GM10248 (cell line): Measurements from ENCODE around the gene ANAPC1.
"Not testable (repeated sequence)": the region's sequence is repeated elsewhere in the genome, so short reads cannot be mapped to it uniquely, and the experiment has no call there.

Experiments used
- CTCF ChIA-PET: fragments of 300-600 bp; sonication (Branson Sonifier 250); formaldehyde crosslinking; extraction: SDS; loops from one replicate; lab custom pipeline; 2021; ENCODE audit warnings: antibody characterized with exemption; lab: Yijun Ruan, JAX
- POLR2A ChIA-PET: fragments of 350-650 bp; sonication (Branson Sonifier 250); formaldehyde crosslinking; extraction: SDS; loops from one replicate; lab custom pipeline; 2020; ENCODE audit warnings: antibody characterized with exemption; lab: Yijun Ruan, JAX
- DNase-seq: peaks from one replicate; pipeline ENCODE4 v3.0.0; 2012; ENCODE audit errors: extremely low spot score
- TF ChIP-seq, protein P1 (sequence below): IDR thresholded peaks from 2 replicates; pipeline ENCODE4 v1.5.1; 2012; ENCODE audit warnings: mild to moderate bottlenecking, low read depth; ENCODE audit errors: extremely low read depth, missing control alignments, control extremely low read depth

The ANAPC1 gene

DNA sequence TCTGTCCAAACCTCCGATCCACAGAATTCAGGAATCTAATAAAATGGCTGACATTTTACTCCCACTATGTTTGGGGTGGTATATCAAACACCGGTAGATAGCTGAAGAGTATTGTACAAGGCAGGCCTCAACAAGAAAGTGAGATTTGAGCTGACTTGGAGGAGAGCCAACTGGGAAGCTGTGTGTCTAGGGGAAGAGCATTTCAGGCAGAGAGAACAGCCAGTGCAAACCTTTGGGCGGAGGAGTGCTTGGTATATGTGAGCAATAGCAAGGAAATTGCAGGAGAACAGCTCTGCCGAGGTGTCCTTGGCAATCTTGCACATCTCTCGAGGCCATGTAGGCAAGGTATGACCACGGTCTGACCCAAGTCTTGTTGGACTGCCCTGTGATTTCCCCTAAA, 12.6 kb upstream of the ANAPC1 start:
- TF ChIP-seq, protein P1, sequence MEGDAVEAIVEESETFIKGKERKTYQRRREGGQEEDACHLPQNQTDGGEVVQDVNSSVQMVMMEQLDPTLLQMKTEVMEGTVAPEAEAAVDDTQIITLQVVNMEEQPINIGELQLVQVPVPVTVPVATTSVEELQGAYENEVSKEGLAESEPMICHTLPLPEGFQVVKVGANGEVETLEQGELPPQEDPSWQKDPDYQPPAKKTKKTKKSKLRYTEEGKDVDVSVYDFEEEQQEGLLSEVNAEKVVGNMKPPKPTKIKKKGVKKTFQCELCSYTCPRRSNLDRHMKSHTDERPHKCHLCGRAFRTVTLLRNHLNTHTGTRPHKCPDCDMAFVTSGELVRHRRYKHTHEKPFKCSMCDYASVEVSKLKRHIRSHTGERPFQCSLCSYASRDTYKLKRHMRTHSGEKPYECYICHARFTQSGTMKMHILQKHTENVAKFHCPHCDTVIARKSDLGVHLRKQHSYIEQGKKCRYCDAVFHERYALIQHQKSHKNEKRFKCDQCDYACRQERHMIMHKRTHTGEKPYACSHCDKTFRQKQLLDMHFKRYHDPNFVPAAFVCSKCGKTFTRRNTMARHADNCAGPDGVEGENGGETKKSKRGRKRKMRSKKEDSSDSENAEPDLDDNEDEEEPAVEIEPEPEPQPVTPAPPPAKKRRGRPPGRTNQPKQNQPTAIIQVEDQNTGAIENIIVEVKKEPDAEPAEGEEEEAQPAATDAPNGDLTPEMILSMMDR: no peak
- DNase-seq: peak; percentile 1
- CTCF ChIA-PET: interaction anchor here (1.1 to 4.0 kb wide), 3 partner anchors 9 to 151 kb away, joined by 3 to 19 read pairs (median 4); no protein-coding TSS in a partner anchor
- POLR2A ChIA-PET: no interaction called here

- no peak for DNase-seq
- CTCF ChIA-PET: interaction anchor here (0.8 to 4.0 kb wide), 4 partner anchors 9 to 32 kb away, joined by 3 to 19 read pairs (median 4); no protein-coding TSS in a partner anchor
- TF ChIP-seq, protein P1: no peak
Measured at GRCh38 chr2:111896024-111896423, 12.0 kb upstream of the ANAPC1 start.

GRCh38 chr2:111884592-111884964, 585 bp upstream of the ANAPC1 start:
- DNase-seq: no peak
- TF ChIP-seq, protein P1: no peak
- ChIA-PET POLR2A (interaction anchor here (0.7 kb wide), 1 partner anchor 583 kb away, joined by 5 read pairs; no protein-coding TSS in a partner anchor), CTCF (interaction anchor here (1.1 kb wide), 1 partner anchor 11 kb away, joined by 4 read pairs; no protein-coding TSS in a partner anchor)

More at GRCh38 chr2:111896024-111896423, 12.0 kb upstream of the ANAPC1 start:
- POLR2A ChIA-PET: no interaction called here

DNA sequence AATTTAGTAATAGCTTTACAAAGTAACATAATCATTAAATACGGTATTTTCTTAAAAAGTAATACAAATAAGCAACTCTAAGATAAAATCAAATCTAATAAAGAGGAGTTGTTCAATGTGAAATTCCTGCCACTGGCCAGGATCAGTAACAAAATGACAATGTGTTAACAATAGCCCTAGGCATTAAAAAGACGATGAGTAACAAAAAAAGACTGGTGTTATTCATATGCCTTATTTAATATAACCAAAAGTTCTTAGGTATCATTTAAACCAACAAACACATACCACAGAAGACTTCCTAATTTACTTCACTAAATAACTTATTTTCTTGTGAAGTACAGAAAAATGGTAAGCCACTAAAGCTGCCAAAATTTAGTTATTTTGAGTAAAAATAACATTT, 11.2 kb downstream of the ANAPC1 start:
- DNase-seq, CTCF ChIA-PET, POLR2A ChIA-PET: not testable (repeated sequence)

DNA sequence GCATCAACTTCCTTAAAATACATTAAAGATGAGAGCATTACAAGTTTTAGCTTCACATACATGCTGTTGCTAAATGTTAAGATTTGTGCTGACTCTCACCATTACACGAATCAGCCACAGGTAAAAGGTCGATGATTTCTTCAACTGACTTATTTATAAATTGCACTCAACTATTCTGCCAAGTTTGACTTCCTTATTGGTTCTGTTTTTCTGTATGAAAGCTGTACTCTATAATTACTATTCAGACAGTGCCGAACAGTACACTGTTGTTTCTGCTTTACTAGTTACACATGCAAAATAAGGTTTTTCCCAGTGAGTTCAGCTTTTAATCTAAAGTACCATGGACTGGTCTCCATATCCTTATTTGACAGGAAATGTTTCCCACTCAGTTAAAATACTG, 18.9 kb downstream of the ANAPC1 start:
- DNase-seq, CTCF ChIA-PET, POLR2A ChIA-PET: not testable (repeated sequence)

- POLR2A ChIA-PET, DNase-seq, CTCF ChIA-PET: not testable (repeated sequence)
Measured at GRCh38 chr2:111860005-111860404, 24.0 kb downstream of the ANAPC1 start.

DNA sequence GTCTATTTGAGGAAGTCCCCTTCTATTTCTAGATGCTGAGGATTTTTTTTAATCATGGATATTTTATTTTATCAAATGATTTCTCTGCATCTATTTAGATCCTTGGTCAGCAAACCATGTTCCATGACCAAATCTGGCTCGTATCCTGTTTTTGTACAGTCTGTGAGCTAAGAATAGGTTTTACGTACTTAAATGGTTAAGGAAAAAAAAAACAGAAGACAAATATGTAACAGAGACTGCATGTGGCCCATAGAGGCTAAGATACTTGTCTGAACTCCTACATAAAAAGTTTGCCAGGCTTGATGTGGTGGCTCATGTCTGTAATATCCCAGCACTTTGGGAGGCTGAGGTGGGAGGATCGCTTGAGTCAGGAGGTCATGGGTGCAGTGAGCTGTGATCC, 31.4 kb downstream of the ANAPC1 start:
- CTCF ChIA-PET, DNase-seq, POLR2A ChIA-PET: not testable (repeated sequence)

DNA sequence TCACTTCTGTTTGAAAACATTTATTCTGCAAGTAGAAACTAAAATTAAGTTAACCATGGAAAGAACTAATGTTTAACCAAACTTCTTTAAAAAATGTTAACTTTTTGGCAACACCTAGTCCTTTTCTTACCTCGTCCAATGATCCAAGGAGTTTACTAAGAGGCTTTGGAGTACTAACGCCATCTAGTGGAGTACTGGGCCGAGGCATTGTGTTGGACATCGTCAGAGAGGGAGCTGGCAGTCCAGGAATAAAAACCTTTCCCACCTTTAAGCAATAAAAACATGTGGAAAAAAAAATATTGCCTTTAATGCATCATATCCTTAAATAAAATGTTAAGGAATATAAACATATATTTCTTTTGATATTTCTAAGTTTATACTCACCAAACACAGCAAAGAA, 33.3 kb downstream of the ANAPC1 start:
- TF ChIP-seq, protein P1: peak; percentile 40
- DNase-seq, POLR2A ChIA-PET, CTCF ChIA-PET: not testable (repeated sequence)

DNA sequence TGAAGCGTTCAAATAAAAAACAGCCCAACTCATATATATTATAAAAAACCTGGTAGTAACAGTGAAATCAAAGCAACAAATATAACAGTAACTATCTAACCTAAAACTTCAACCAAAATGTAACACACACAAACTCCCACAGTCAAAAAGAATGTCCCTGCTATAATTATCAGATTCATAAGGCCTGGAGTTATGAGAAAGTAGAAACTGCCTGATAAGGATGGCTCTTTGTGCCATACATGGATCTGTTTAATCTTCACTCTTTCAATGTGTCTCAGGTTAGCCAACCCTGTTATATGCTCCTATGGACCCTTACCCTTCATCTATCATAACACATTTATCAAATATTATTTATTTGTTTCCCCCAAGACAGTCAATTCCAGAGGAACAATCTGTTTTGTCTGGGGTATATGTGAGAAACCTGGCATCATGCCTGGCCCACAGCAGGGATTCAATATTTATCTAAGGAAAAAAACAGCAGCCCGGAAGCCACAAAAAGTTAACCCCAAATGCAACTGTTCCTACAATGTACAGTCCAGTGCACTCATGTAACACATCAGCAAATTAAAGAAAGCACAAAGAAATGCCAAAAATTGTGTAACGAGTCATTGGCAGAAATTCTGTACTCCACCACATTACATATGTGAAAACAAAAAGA, 44.2 kb downstream of the ANAPC1 start:
- CTCF ChIA-PET, DNase-seq, POLR2A ChIA-PET: not testable (repeated sequence)

GRCh38 chr2:111838992-111839391, 45.0 kb downstream of the ANAPC1 start:
- CTCF ChIA-PET, POLR2A ChIA-PET, DNase-seq: not testable (repeated sequence)

GRCh38 chr2:111834221-111834620, 49.8 kb downstream of the ANAPC1 start:
- CTCF ChIA-PET, POLR2A ChIA-PET, DNase-seq: not testable (repeated sequence)

GRCh38 chr2:111830479-111830878, 53.5 kb downstream of the ANAPC1 start:
- CTCF ChIA-PET, DNase-seq, POLR2A ChIA-PET: not testable (repeated sequence)

DNA sequence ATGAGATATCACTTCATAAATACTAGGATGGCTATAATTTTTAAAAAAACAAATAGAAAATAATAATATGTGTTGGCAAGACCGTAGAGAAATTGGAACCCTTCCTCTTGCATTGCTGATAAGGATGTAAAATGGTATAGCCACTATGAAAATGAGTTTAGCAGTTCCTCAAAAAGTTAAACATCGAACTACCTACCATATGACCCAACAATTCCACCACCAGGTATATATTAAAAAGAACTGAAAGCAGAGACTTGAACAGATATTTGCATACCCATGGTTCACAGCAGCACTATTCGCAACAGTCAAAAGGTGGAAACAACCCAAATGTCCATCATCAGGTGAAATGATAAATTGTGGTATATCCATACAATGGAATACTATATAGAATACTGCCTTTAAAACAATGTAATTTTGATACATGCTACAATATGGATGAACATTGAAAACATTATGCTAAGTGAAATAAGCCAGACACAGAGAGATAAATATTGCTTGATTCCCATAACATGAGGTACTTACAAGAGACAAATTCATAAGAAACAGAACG, 55.7 kb downstream of the ANAPC1 start:
- CTCF ChIA-PET, DNase-seq, POLR2A ChIA-PET: not testable (repeated sequence)
